ENCODE results near the gene SPATA21.
"Not testable (repeated sequence)": the region's sequence is repeated elsewhere in the genome, so short reads cannot be mapped to it uniquely, and the experiment has no call there.

The SPATA21 gene

GRCh38 chr1:16474166-16474800 lies 37.1 kb upstream of the SPATA21 start:
- Histone ChIP-seq H3K27me3 (no peaks in the 10 kb centered on the region), H3K36me3 (peaks cover 46% of the 10 kb centered on the region), H3K4me1 (peaks cover 20% of the 10 kb centered on the region), H3K27ac (no peak overlapping the region), H3K9ac (no peak overlapping the region), H3K4me2 (no peak overlapping the region), H3K4me3 (no peak overlapping the region), H3K9me3 (no peaks in the 10 kb centered on the region), H4K20me1 (no peaks in the 10 kb centered on the region)
- TF ChIP-seq Cebpa-rat (IDR thresholded peaks at IDR 0.05): no peak

- Histone ChIP-seq H3K4me1 (no peaks in the 10 kb centered on the region), H3K27ac (no peak overlapping the region), H3K4me2 (no peak overlapping the region), H3K9ac (no peak overlapping the region), H3K4me3 (no peak overlapping the region), H4K20me1 (no peaks in the 10 kb centered on the region), H3K9me3 (no peaks in the 10 kb centered on the region), H3K36me3 (peaks cover 30% of the 10 kb centered on the region), H3K27me3 (no peaks in the 10 kb centered on the region)
- no peak for TF ChIP-seq Cebpa-rat (IDR thresholded peaks at IDR 0.05)
Measured at GRCh38 chr1:16468558-16468957, 31.3 kb upstream of the SPATA21 start.

GRCh38 chr1:16464917-16465625 lies 27.8 kb upstream of the SPATA21 start:
- no peak for TF ChIP-seq Cebpa-rat (IDR thresholded peaks at IDR 0.05)
- H3K27me3 ChIP-seq: no peaks in the 10 kb centered on the region

GRCh38 chr1:16462773-16463330 lies 25.6 kb upstream of the SPATA21 start:
- no peak overlapping the region for H3K9ac ChIP-seq
- no peak for TF ChIP-seq Cebpa-rat (IDR thresholded peaks at IDR 0.05)
- H3K27ac ChIP-seq: no peak overlapping the region
- H3K9me3 ChIP-seq: no peaks in the 10 kb centered on the region
- H3K36me3 ChIP-seq: peaks cover 76% of the 10 kb centered on the region
- H3K4me3 ChIP-seq: no peak overlapping the region
- no peaks in the 10 kb centered on the region for H3K27me3 ChIP-seq
- H3K4me1 ChIP-seq: no peaks in the 10 kb centered on the region
- peaks cover 8% of the 10 kb centered on the region; the same call in 1 of the 2 replicates for H4K20me1 ChIP-seq
- H3K4me2 ChIP-seq: no peak overlapping the region

More at GRCh38 chr1:16464917-16465625, 27.8 kb upstream of the SPATA21 start:
- H3K4me3 ChIP-seq: no peak overlapping the region
- H3K4me2 ChIP-seq: no peak overlapping the region
- no peaks in the 10 kb centered on the region for H3K4me1 ChIP-seq
- H3K9me3 ChIP-seq: no peaks in the 10 kb centered on the region
- H3K36me3 ChIP-seq: peaks cover 54% of the 10 kb centered on the region
- H3K27ac ChIP-seq: no peak overlapping the region
- H3K9ac ChIP-seq: no peak overlapping the region
- H4K20me1 ChIP-seq: peaks cover 4% of the 10 kb centered on the region; the same call in 1 of the 2 replicates

GRCh38 chr1:16461681-16462080 lies 24.5 kb upstream of the SPATA21 start:
- no peaks in the 10 kb centered on the region for H3K27me3 ChIP-seq
- peaks cover 88% of the 10 kb centered on the region for H3K36me3 ChIP-seq
- no peak for TF ChIP-seq Cebpa-rat (IDR thresholded peaks at IDR 0.05)
- no peak overlapping the region for H3K4me3 ChIP-seq
- peaks cover 13% of the 10 kb centered on the region; the same call in 1 of the 2 replicates for H4K20me1 ChIP-seq
- H3K9ac ChIP-seq: no peak overlapping the region
- H3K9me3 ChIP-seq: no peaks in the 10 kb centered on the region
- H3K27ac ChIP-seq: no peak overlapping the region
- no peak overlapping the region for H3K4me2 ChIP-seq
- no peaks in the 10 kb centered on the region for H3K4me1 ChIP-seq

GRCh38 chr1:16459352-16459925 lies 22.2 kb upstream of the SPATA21 start:
- H3K36me3 ChIP-seq: peaks cover 97% of the 10 kb centered on the region
- H3K4me1 ChIP-seq: no peaks in the 10 kb centered on the region
- H3K9me3 ChIP-seq: no peaks in the 10 kb centered on the region
- no peak overlapping the region for H3K4me2 ChIP-seq
- peaks cover 30% of the 10 kb centered on the region for H4K20me1 ChIP-seq
- no peak for TF ChIP-seq Cebpa-rat (IDR thresholded peaks at IDR 0.05)
- H3K27me3 ChIP-seq: no peaks in the 10 kb centered on the region
- H3K9ac ChIP-seq: no peak overlapping the region
- no peak overlapping the region for H3K27ac ChIP-seq
- H3K4me3 ChIP-seq: no peak overlapping the region

- Histone ChIP-seq H3K4me1 (no peaks in the 10 kb centered on the region), H3K4me3 (no peak overlapping the region), H3K9ac (no peak overlapping the region), H4K20me1 (peaks cover 30% of the 10 kb centered on the region), H3K9me3 (no peaks in the 10 kb centered on the region), H3K4me2 (no peak overlapping the region), H3K27ac (no peak overlapping the region), H3K36me3 (peaks cover 99% of the 10 kb centered on the region), H3K27me3 (no peaks in the 10 kb centered on the region)
- no peak for TF ChIP-seq Cebpa-rat (IDR thresholded peaks at IDR 0.05)
Measured at GRCh38 chr1:16458831-16459230, 21.6 kb upstream of the SPATA21 start.

- peaks cover 42% of the 10 kb centered on the region for H4K20me1 ChIP-seq
- H3K4me1 ChIP-seq, H3K9ac ChIP-seq, H3K27me3 ChIP-seq, H3K4me2 ChIP-seq, H3K9me3 ChIP-seq, H3K27ac ChIP-seq, H3K4me3 ChIP-seq: not testable (repeated sequence)
- H3K36me3 ChIP-seq: peaks cover 100% of the 10 kb centered on the region
Measured at GRCh38 chr1:16456151-16456550, 18.9 kb upstream of the SPATA21 start.

GRCh38 chr1:16454909-16455308 lies 17.7 kb upstream of the SPATA21 start:
- not testable (repeated sequence) for H3K27me3 ChIP-seq, H3K27ac ChIP-seq, H3K9ac ChIP-seq, H3K4me3 ChIP-seq, H3K4me1 ChIP-seq, H3K9me3 ChIP-seq, H3K4me2 ChIP-seq
- H4K20me1 ChIP-seq: peaks cover 49% of the 10 kb centered on the region
- peaks cover 100% of the 10 kb centered on the region for H3K36me3 ChIP-seq
